GM19023 (cell line): ENCODE measurements around the gene CEP131.
"Not testable (repeated sequence)": the region's sequence is repeated elsewhere in the genome, so short reads cannot be mapped to it uniquely, and the experiment has no call there.

Source experiments
- ATAC-seq: cut with Tn5 transposase; IDR thresholded peaks from one replicate; pipeline ENCODE4 v1.9.1; 2021; ENCODE audit warnings: mild to moderate bottlenecking, moderate library complexity; ENCODE audit not compliant: unreplicated experiment

CEP131 gene

DNA sequence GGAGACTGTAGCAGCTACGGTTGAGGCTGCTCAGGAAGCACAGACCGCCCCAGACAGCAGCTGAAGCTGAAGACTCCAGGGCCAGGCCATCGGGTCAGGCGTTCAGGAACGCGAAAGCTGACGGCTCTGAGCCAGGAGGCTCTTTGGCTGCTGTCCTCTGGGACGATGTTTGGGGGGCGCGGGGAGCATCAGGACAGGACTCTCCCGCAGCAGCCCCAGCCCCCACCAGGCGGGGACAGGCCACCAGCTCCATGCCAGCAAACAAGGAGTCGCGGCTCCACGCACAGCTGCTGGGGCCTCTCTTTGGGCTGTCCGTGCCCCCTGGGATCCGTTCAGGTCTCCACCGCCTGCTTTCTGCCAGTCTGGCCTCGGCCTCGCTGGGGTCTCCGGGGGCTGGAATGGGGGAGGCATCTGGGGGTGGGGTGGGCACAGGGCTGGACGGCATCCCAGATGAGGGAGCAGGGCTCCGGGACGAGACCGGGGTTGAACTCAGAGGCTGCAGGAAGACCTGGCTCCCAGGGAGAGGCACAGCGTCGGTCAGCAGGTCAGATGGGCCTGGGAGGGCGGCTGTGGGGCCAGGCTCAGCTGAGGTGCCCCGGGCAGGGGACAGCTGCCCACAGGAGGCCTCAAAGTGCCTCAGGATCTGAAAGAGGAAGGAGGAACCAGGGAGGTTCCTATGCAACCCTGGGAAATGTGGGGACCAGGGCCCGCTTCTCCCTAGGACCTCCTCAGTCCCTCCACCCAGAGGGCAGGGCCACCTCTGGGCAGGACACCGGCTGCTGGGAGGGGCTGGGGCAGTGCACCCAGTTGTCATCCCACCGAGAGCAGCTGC lies 6.3 kb upstream of the CEP131 start:
- no peak for ATAC-seq

GRCh38 chr17:81228420-81228819 lies 5.7 kb upstream of the CEP131 start:
- ATAC-seq = no peak

DNA sequence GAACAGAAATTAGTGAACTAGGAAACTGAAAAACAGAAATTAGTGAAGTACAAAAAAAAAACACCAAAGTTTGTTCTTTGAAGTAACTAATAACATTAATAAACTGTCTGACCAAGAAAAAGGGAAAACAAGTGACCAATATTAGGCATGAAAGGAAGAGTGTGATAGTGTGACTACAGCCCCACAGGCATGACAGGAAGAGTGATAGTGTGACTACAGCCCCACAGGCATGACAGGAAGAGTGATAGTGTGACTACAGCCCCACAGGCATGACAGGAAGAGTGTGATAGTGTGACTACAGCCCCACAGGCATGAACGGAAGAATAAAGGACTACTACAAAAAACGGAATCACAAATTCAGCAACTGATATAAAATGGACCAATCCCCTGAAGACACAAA lies 4.9 kb upstream of the CEP131 start:
- ATAC-seq = not testable (repeated sequence)

- no peak for ATAC-seq
Observed at GRCh38 chr17:81223762-81224130, 981 bp upstream of the CEP131 start.

GRCh38 chr17:81222620-81222905 lies 202 bp downstream of the CEP131 start:
- ATAC-seq = no peak

GRCh38 chr17:81221842-81222619 lies 734 bp downstream of the CEP131 start:
- no peak for ATAC-seq

- no peak for ATAC-seq
Observed at GRCh38 chr17:81221371-81221841, 1.4 kb downstream of the CEP131 start.

GRCh38 chr17:81219476-81220180 lies 3.1 kb downstream of the CEP131 start:
- ATAC-seq = no peak

DNA sequence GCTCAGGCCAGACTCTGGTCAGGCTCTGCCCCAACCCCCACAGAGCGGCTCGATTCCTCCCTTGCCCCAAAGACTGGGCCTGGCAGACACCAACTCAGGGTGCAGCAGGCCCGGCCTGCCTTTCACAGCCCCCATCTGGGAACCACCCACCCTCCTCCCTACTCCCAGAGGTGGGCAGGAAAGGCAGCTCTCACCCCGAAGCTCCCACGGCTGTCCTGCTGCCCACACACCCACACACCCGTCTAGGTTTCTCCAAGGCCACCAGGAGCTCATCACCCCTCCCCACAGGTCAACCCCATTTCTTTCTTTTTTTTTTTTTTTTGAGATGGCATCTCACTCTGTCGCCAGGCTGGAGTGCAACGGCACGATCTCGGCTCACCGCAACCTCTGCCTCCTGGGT lies 3.8 kb downstream of the CEP131 start:
- no peak for ATAC-seq

DNA sequence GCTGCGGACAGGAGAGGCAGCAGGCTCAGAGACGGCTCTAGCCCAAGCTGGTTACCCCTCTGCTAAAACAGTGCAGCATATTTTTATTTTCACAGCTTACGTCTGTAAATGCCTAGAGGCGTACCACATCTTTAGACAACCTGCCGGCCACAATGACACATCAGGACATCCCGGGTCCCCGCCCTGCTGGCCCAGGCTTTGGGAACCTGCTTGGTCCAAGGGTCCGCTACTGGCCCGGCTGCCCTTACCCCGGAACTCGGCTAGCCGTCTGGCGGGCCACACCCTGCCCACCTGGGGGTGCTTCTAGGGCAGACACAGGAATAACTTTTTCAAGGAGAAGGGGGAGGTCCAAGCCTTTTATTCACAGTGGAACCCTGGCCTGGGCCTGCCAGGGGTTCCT lies 4.3 kb downstream of the CEP131 start:
- ATAC-seq = no peak

GRCh38 chr17:81217491-81217890 lies 5.3 kb downstream of the CEP131 start:
- no peak for ATAC-seq

- ATAC-seq = no peak
Observed at GRCh38 chr17:81213978-81214377, 8.8 kb downstream of the CEP131 start.

- ATAC-seq = no peak
Observed at GRCh38 chr17:81212365-81212764, 10.4 kb downstream of the CEP131 start.

DNA sequence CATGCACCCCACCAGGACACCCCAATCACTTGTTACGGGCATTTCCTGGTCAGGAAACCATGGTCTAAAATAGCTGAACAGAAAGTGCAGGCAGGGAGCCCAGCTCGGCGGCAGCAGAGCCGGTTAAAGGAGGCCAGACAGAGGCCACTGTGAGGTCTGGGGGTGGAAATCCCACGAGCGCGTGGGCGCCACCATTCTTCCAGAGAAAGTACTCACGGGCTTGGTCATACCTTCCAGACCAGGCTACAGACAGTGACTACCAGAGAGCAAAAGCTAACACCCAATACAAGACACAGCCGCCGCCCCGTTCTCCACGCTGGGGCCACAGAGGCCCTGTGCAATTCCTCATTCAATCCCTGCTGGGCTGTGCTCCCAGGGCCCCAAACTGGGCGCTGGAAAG lies 11.9 kb downstream of the CEP131 start:
- no peak for ATAC-seq

GRCh38 chr17:81210466-81210865 lies 12.3 kb downstream of the CEP131 start:
- no peak for ATAC-seq

DNA sequence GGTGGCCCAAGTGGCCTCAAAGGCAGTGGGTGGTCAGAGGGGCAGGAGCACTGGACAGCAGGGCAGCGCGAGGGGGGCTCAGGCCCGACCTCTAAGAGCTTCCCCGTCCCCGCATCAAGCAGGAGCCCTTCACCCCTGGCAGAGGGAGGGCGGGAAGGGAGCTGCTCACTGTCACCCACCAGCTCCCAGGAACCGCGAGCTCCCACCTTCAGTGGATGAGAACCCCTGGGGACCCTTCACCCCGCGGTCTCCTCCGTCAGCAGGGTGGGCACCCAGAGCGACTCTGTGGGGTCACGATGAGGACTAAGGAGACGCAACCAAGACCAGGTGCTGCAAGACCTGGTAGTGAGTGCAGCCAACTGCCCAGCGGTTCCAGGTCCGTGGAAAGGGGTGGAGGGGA lies 13.6 kb downstream of the CEP131 start:
- ATAC-seq = no peak

- ATAC-seq = no peak
Observed at GRCh38 chr17:81208651-81209050, 14.1 kb downstream of the CEP131 start.

DNA sequence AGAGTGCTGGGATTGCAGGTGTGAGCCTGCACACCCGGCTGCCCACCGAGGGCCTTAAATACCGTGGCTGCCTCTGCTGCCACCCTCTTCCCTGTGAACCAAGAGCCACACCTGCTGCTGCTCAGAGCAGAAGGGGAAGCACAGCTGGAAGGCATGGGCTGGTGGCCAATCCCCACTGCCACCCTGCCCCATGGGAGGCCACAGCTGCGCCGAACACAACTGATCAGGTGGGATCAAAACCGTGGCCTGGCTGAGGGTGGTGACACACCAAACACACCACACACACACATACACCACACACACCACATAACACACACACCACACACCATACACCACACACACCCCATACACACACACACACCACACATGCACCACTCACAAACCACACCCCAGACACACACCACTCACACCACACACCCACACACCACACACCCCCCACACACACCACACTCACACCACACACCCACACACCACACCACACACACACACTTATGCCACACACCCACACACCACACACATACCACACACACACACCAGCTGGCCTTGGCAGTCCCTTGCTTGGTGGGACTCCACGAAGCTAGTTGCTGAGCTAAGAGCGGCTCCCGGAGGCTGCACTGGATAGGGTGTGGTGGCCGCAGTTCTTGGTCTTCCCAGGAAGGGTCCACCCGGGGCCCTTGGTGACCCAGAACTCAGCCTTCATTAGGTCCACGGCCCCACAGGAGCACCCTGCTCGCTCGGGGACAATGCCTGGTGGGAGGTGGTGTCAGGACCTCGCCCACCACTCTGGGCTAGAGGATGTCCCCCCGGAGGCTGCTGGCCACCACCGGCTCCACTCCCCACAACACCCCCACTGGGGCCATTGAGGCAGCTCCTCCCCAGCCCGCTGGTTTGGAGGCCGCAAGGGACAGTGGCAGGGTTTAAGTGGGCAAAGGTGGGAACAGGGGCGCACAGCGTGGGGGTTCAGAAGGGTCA lies 14.9 kb downstream of the CEP131 start:
- ATAC-seq = no peak

DNA sequence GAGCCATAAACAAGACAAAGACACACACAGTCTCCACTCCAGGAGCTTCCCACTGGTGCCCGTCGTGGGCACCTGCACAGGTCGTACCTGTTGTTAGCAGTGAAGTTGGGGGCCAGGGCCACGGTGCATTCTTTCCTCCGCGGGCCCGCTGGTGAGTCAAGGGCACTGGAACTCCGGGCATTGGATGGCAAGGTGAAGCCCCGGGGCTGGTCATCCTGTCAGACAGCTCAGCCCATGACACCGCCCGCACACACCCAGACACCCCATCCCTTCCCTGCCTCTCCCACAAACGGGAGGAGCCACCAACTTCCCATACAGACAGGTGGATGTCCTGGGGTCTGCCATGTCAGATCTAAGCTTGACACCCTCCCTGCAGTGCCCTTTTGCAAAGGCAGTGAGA lies 16.1 kb downstream of the CEP131 start:
- ATAC-seq = no peak

- ATAC-seq = no peak
Observed at GRCh38 chr17:81206166-81206565, 16.6 kb downstream of the CEP131 start.

DNA sequence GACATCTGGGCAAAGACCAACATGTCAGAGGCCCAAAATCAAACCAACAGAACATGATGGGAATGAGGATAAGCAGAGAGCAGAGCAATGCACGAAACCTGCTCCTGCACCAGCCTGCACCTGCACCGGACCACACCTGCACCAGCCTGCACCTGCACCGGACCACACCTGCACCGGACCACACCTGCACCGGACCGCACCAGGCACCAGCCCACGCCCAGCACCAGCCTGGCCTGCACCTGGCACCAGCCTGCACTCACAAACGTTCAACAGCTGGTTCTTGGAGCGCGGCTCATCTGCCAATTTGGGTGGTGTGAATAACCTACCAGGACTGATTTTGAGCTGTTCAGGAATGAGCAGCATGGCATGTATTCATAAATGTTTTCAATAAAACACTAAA lies 18.2 kb downstream of the CEP131 start:
- ATAC-seq = no peak
